Psoas muscle (tissue), 8 donors: ENCODE data around the gene OR4A15. TPM values are rescaled to one million over a fixed set of nuclear protein-coding genes. Genes with fewer than 3 reads are reported as not detected.

Experiments used
- ATAC-seq, 4 donors: fragments of 200-7000 bp; cut with Tn5 transposase; one replicate each; pipeline ENCODE4 v1.9.1; 2020; ENCODE audit warnings: moderate library complexity in 3 of 4, mild to moderate bottlenecking in 2 of 4
- DNase-seq, 2 donors: peaks; one replicate each; pipeline ENCODE4 v3.0.0-alpha.2; 2020
- H3K27ac ChIP-seq: fragments of 200-600 bp; one replicate; pipeline ENCODE4 v1.8.0; 2022
- H3K27me3 ChIP-seq, 3 donors: fragments of 200-600 bp in 1 of 3; one replicate each; pipeline versions ENCODE4 v1.6.1 to v1.8.0; 2013 to 2022; ENCODE audit warnings: low read length in 2 of 3, mild to moderate bottlenecking in 2 of 3, moderate library complexity in 1 of 3; ENCODE audit not compliant: insufficient read depth in 3 of 3
- H3K36me3 ChIP-seq, 2 donors: fragments of 200-600 bp in 1 of 2; one replicate each; pipeline versions ENCODE4 v1.6.1 to v1.8.0; 2013 to 2022; ENCODE audit warnings: low read depth in 1 of 2, mild to moderate bottlenecking in 1 of 2, moderate library complexity in 1 of 2; ENCODE audit not compliant: insufficient read depth in 1 of 2
- H3K4me1 ChIP-seq: fragments of 200-600 bp; one replicate; pipeline ENCODE4 v1.8.0; 2022
- H3K4me3 ChIP-seq: fragments of 200-600 bp; one replicate; pipeline ENCODE4 v1.8.0; 2022; ENCODE audit warnings: mild to moderate bottlenecking
- H3K9me3 ChIP-seq: fragments of 200-600 bp; one replicate; pipeline ENCODE4 v1.8.0; 2022
- CTCF ChIP-seq: fragments of 200-600 bp; IDR thresholded peaks from one replicate; pipeline ENCODE4 v1.8.0; 2022; ENCODE audit warnings: antibody characterized with exemption
- WGBS, 3 donors: extraction: QIAGEN DNeasy Blood & Tissue Kit; methylation state at CpG; one replicate each; pipeline versions ENCODE4 v1.1.6 to v1.1.7; 2013; 5-methylcytosine and 5-hydroxymethylcytosine counted together
- intact Hi-C, 2 donors: fragments of 100-400 bp; cut with DNase I; formaldehyde crosslinking; loops; one replicate each; pipeline versions ENCODE4 v1.11.0 to v1.14.2; 2022
- long read RNA-seq, 2 donors: library from polyadenylated mRNA; unstranded; transcript quantifications; one replicate each; pipeline ENCODE4 v2.0.0, GENCODE V29; 2021
- polyA plus RNA-seq, 3 donors: library from polyadenylated mRNA; stranded (reverse); fragments of 200-250 nt; gene quantifications; one replicate each; pipeline ENCODE4 v1.2.3, GENCODE V29; 2013
- total RNA-seq, 4 donors: library from RNA; stranded (reverse); fragmentation: NEBNext Ultra II Directional in 2 of 4; extraction: Animal tissue kit (Norgen Biotek cat#: 25700) in 2 of 4; gene quantifications; one replicate each; pipeline versions ENCODE4 v1.2.1 to v1.2.4, GENCODE V29; 2021 to 2023
- donor health status: healthy with polysubstance abuse.
- donor health status: DM: no; HTN: no; CAD: no; lungs with moderate emphysema.
- donor health status: Bipolar disorder and iron deficiency.
- donor health status: healthy.
- donor health status: DM: yes; HTN: yes; CAD: no.
- donor health status: DM: no; HTN: no; CAD: no.
- donor health status: DM: no; HTN: no; CAD: no.
- donor health status: DM: yes; HTN: yes; CAD: no.

The OR4A15 gene
- total RNA-seq (not detected), polyA plus RNA-seq (not detected)
- long read RNA-seq, donor 1 = 0 reads
- long read RNA-seq, donor 2 = 0 reads

- H3K4me1 ChIP-seq = no peaks in the 10 kb centered on the region
- no peaks in the 10 kb centered on the region for H3K36me3 ChIP-seq
- no peaks in the 10 kb centered on the region for H3K27me3 ChIP-seq
- DNase-seq (no peak), ATAC-seq (no peak)
- no peak within 1 kb of the TSS for H3K4me3 ChIP-seq
- H3K9me3 ChIP-seq = no peaks in the 10 kb centered on the region
- 49 to 56% (median 53%) methylated on average over 4 of the region's 4 CpGs for WGBS, 3 donors
- intact Hi-C loops = no loop called here
- no peak for TF ChIP-seq CTCF
- no peak within 1 kb of the TSS for H3K27ac ChIP-seq
Observed at GRCh38 chr11:55367674-55368073, at the start of gene OR4A15. Gene OR4A15, plus strand, starts transcription at chr11:55367974. Its CDS starts 0 bp downstream, at chr11:55367974.

- no peaks in the 10 kb centered on the region for H3K4me1 ChIP-seq
- H3K4me3 ChIP-seq = no peak overlapping the region
- no peak for TF ChIP-seq CTCF
- H3K9me3 ChIP-seq = no peaks in the 10 kb centered on the region
- no peak for ATAC-seq
- DNase-seq = no peak
- H3K36me3 ChIP-seq = no peaks in the 10 kb centered on the region
- 74 to 89% (median 76%) methylated on average over 1 of the region's 1 CpG for WGBS, 3 donors
- no peaks in the 10 kb centered on the region for H3K27me3 ChIP-seq
- intact Hi-C loops = no loop called here
- H3K27ac ChIP-seq = no peak overlapping the region
Observed at GRCh38 chr11:55324500-55324899, 43.3 kb upstream of the OR4A15 start.

GRCh38 chr11:55342901-55343300, 24.9 kb upstream of the OR4A15 start, which contains the start of gene OR4A16:
Gene OR4A16, plus strand, starts transcription at chr11:55343201. Its CDS starts 0 bp downstream, at chr11:55343201.
- H3K4me3 ChIP-seq = no peak within 1 kb of the TSS
- ATAC-seq (no peak), DNase-seq (no peak)
- H3K4me1 ChIP-seq = no peaks in the 10 kb centered on the region
- no peaks in the 10 kb centered on the region for H3K27me3 ChIP-seq
- no peaks in the 10 kb centered on the region for H3K36me3 ChIP-seq
- intact Hi-C loops = no loop called here
- no peak within 1 kb of the TSS for H3K27ac ChIP-seq
- WGBS, 3 donors = 73 to 83% (median 81%) methylated on average over 3 of the region's 3 CpGs
- no peaks in the 10 kb centered on the region for H3K9me3 ChIP-seq
- no peak for TF ChIP-seq CTCF

GRCh38 chr11:55345306-55345705, 22.5 kb upstream of the OR4A15 start:
- Histone ChIP-seq H3K27ac (no peak overlapping the region), H3K4me3 (no peak overlapping the region), H3K36me3 (no peaks in the 10 kb centered on the region), H3K9me3 (no peaks in the 10 kb centered on the region), H3K27me3 (no peaks in the 10 kb centered on the region), H3K4me1 (no peaks in the 10 kb centered on the region)
- intact Hi-C loops = no loop called here
- ATAC-seq = no peak
- no peak for TF ChIP-seq CTCF
- 89 to 93% (median 89%) methylated on average over 1 of the region's 1 CpG for WGBS, 3 donors
- DNase-seq = no peak

GRCh38 chr11:55349032-55349431, 18.7 kb upstream of the OR4A15 start:
- Histone ChIP-seq H3K4me3 (no peak overlapping the region), H3K27me3 (no peaks in the 10 kb centered on the region), H3K9me3 (no peaks in the 10 kb centered on the region), H3K27ac (no peak overlapping the region), H3K4me1 (no peaks in the 10 kb centered on the region), H3K36me3 (no peaks in the 10 kb centered on the region)
- intact Hi-C loops = no loop called here
- peak in 1 of 2 donors; percentile 8 for DNase-seq
- TF ChIP-seq CTCF = no peak
- 2 to 13% (median 5%) methylated on average over 1 of the region's 1 CpG for WGBS, 3 donors
- no peak for ATAC-seq
